ENCODE results near the gene SMDT1. TPM values are rescaled to one million over a fixed set of nuclear protein-coding genes. Genes with fewer than 3 reads are reported as not detected.
A peak's percentile ranks its signal among the peaks of the same experiment; 100 is the strongest.

Gene SMDT1
- total and polyA plus RNA-seq, 9 of the 15 experiments (the other 6 are each of a cell fraction or from before 2014, with no cell fraction given) = 7.9 to 65.2 (median 14.3) TPM

- TF ChIP-seq AFF1 (IDR thresholded peaks at IDR 0.05; ENCODE audit: low read depth in 1 of 2, partially characterized antibody in 2 of 2) = no peak
- peak; percentile 10; the same call in 1 of the 2 replicates for TF ChIP-seq KLF16 (IDR thresholded peaks at IDR 0.05)
- TF ChIP-seq ZNF780A (CRISPR knock-in tag; IDR thresholded peaks at IDR 0.05) = no peak
- no peak for TF ChIP-seq ZBTB49 (CRISPR knock-in tag; IDR thresholded peaks at IDR 0.05; ENCODE audit: borderline replicate concordance)
- 0 out of 2 replicates have a peak, but pooled peaks have one; percentile 28 for TF ChIP-seq ZNF24 (IDR thresholded peaks at IDR 0.05)
- TF ChIP-seq TCF3 (CRISPR knock-in tag; IDR thresholded peaks at IDR 0.05) = peak; percentile 4; the same call in 1 of the 2 replicates
- peak; percentile 88 for TF ChIP-seq POLR2H (tag; IDR thresholded peaks at IDR 0.05; ENCODE audit: low read depth)
- TF ChIP-seq ZBTB1 (CRISPR knock-in tag; IDR thresholded peaks at IDR 0.05; ENCODE audit: borderline replicate concordance, low read depth) = peak; percentile 12; the same call in 1 of the 2 replicates
- TF ChIP-seq JUN (IDR thresholded peaks at IDR 0.05; ENCODE audit: borderline replicate concordance, low read depth, low read length) = no peak
- no peak for TF ChIP-seq JUN (CRISPR knock-in tag; IDR thresholded peaks at IDR 0.05; ENCODE audit: borderline replicate concordance)
- 0 out of 2 replicates have a peak, but pooled peaks have one; percentile 53 for TF ChIP-seq BRD4 (IDR thresholded peaks at IDR 0.05)
- no peak for TF ChIP-seq PRMT5 (CRISPR knock-in tag; IDR thresholded peaks at IDR 0.05)
- no peak for TF ChIP-seq DLX4 (CRISPR knock-in tag; IDR thresholded peaks at IDR 0.05)
- no peak for TF ChIP-seq ATF1 (CRISPR knock-in tag; IDR thresholded peaks at IDR 0.05)
- peak; percentile 20 for TF ChIP-seq ATF1 (tag; IDR thresholded peaks at IDR 0.05)
- TF ChIP-seq HMG20A (CRISPR knock-in tag; conservative IDR thresholded peaks at IDR 0.05) = no peak
- TF ChIP-seq FOXA3 (CRISPR knock-in tag; conservative IDR thresholded peaks at IDR 0.05 in 1 of 2, IDR thresholded peaks at IDR 0.05 in 1 of 2) = no peak
- TF ChIP-seq SIN3A (IDR thresholded peaks at IDR 0.05; ENCODE audit: borderline replicate concordance in 2 of 2, control insufficient read depth in 1 of 2, low read depth in 2 of 2, low read length in 2 of 2) = peak in 1 of 2 experiments; percentile 43; a peak in 1 of 4 replicates
- TF ChIP-seq XRCC5 (IDR thresholded peaks at IDR 0.05; ENCODE audit: low read depth, low read length) = peak; percentile 59; the same call in 1 of the 2 replicates
- peak; percentile 77 for TF ChIP-seq POLR2B (IDR thresholded peaks at IDR 0.05; ENCODE audit: low read depth, partially characterized antibody)
- no peak for TF ChIP-seq MTA2 (IDR thresholded peaks at IDR 0.05; ENCODE audit: low read depth)
- no peak for TF ChIP-seq GATA2 (CRISPR knock-in tag; IDR thresholded peaks at IDR 0.05)
Observed at GRCh38 chr22:42090596-42091454, 11.3 kb downstream of the SMDT1 start, which contains the start of gene NDUFA6 (continued).

All from K562 (cell line).